ENCODE results near the gene PPP2R3A. TPM values are rescaled to one million over a fixed set of nuclear protein-coding genes. Genes with fewer than 3 reads are reported as not detected.
"Not testable (repeated sequence)": the region's sequence is repeated elsewhere in the genome, so short reads cannot be mapped to it uniquely, and the experiment has no call there.

Gene PPP2R3A
- total RNA-seq, 6 experiments from 2014 or later, result 1.0 to 3.2 (median 1.7) TPM

DNA sequence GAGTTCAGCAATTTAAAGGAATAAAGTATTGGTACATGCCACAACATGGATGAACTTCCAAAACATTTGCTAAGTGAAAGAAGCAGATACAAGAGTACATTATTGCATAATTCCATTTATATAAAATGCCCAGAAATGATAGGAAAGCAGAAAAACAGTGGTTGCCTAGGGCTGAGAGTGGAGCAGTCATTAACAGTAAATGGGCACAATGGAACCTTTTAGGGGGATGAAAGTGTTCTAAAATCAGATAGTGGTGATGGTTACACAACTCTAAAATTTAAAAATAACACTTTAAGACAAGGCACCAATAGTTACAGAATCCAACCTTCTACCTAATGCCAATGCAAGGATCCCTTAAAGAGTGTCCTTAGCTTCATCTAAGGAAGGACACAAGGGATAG is 196.0 kb downstream of the PPP2R3A start:
- TF ChIP-seq POLR2A (IDR thresholded peaks at IDR 0.05), result no peak
- no peak for TF ChIP-seq CTCF (IDR thresholded peaks at IDR 0.05)
- H3K4me1 ChIP-seq, result peaks cover 0 to 30% (median 0%) of the 10 kb centered on the region in 4 donors
- H3K4me3 ChIP-seq, result no peak overlapping the region
- ATAC-seq, result no peak
- H3K27ac ChIP-seq, result no peak overlapping the region
- intact Hi-C loops (cut with DNase I), result no loop called here
- DNase-seq, result no peak
- no peaks in the 10 kb centered on the region for H3K36me3 ChIP-seq
- H3K27me3 ChIP-seq, result no peaks in the 10 kb centered on the region
- no peaks in the 10 kb centered on the region for H3K9me3 ChIP-seq

- Histone ChIP-seq H3K9me3 (no peaks in the 10 kb centered on the region), H3K4me3 (no peak overlapping the region), H3K36me3 (no peaks in the 10 kb centered on the region), H3K27me3 (no peaks in the 10 kb centered on the region), H3K27ac (no peak overlapping the region), H3K4me1 (peaks cover 0 to 32% (median 0%) of the 10 kb centered on the region in 4 donors)
- ATAC-seq (peak; percentile 71 to 84 (median 74)), DNase-seq (peak in 2 of 3 donors; percentile 33 to 57)
- WGBS (ENCODE audit: insufficient coverage, low coverage, low lambda C conversion rate, missing lambda C conversion rate), result 63% methylated on average over 7 of the region's 7 CpGs
- intact Hi-C loops (cut with DNase I), result no loop called here
- TF ChIP-seq POLR2A (IDR thresholded peaks at IDR 0.05) (no peak), CTCF (IDR thresholded peaks at IDR 0.05) (no peak)
Observed at GRCh38 chr3:136162322-136162721, 196.8 kb downstream of the PPP2R3A start.

- H3K9me3 ChIP-seq; intact Hi-C loops (cut with DNase I); H3K4me3 ChIP-seq; H3K36me3 ChIP-seq; H3K27me3 ChIP-seq; H3K27ac ChIP-seq; DNase-seq: not testable (repeated sequence)
- peak in 1 of 4 donors; percentile 13 for ATAC-seq
- H3K4me1 ChIP-seq, result peaks cover 0 to 32% (median 0%) of the 10 kb centered on the region in 4 donors
Observed at GRCh38 chr3:136163607-136164006, 198.1 kb downstream of the PPP2R3A start.

DNA sequence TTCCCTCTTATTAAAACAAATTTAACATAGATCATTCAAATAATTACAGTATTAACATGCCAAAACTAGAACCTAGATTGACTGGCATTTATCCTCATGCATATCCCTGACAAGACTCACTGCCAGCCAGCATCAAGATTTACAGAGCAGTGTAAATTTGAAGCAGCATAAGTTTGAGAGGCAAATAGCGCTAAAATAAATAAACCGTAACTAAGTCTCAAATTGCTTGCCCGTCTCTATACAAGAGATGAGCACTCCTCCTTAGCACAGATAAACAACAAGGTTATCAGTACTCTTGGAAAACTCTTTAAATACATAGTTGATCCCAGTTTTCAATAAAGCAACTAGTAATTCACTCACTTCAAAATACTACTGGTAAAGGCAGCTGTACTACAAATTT is 201.0 kb downstream of the PPP2R3A start:
- peaks cover 0 to 27% (median 0%) of the 10 kb centered on the region in 4 donors for H3K4me1 ChIP-seq
- peak in 2 of 4 donors; percentile 30 for ATAC-seq
- TF ChIP-seq CTCF (IDR thresholded peaks at IDR 0.05) (no peak), POLR2A (IDR thresholded peaks at IDR 0.05) (no peak)
- H3K36me3 ChIP-seq, result no peaks in the 10 kb centered on the region
- no peaks in the 10 kb centered on the region for H3K9me3 ChIP-seq
- WGBS (ENCODE audit: insufficient coverage, low coverage, low lambda C conversion rate, missing lambda C conversion rate), result 26% methylated on average over 3 of the region's 3 CpGs
- intact Hi-C loops (cut with DNase I), result no loop called here
- H3K4me3 ChIP-seq, result no peak overlapping the region
- H3K27ac ChIP-seq, result no peak overlapping the region
- DNase-seq, result no peak
- H3K27me3 ChIP-seq, result no peaks in the 10 kb centered on the region

DNA sequence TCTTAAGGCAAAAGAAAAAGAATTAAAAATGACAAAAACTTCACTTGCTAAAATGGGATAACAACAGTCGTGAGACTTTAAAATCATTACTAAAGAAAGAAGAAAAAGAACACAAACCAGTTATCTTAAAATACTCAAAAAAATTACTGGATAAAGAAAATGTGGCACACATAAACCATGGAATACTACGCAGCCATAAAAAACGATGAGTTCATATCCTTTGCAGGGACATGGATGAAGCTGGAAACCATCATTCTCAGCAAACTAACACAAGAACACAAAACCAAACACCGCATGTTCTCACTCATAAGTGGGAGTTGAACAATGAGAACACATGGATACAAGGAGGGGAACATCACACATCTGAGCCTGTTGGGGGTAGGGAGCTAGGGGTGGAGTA is 202.7 kb downstream of the PPP2R3A start:
- H3K9me3 ChIP-seq; H3K36me3 ChIP-seq; ATAC-seq; H3K27me3 ChIP-seq; H3K27ac ChIP-seq; DNase-seq; intact Hi-C loops (cut with DNase I); H3K4me3 ChIP-seq: not testable (repeated sequence)
- H3K4me1 ChIP-seq, result peaks cover 0 to 29% (median under 1%) of the 10 kb centered on the region in 4 donors
- WGBS (ENCODE audit: insufficient coverage, low coverage, low lambda C conversion rate, missing lambda C conversion rate), result 93% methylated on average over 3 of the region's 4 CpGs

DNA sequence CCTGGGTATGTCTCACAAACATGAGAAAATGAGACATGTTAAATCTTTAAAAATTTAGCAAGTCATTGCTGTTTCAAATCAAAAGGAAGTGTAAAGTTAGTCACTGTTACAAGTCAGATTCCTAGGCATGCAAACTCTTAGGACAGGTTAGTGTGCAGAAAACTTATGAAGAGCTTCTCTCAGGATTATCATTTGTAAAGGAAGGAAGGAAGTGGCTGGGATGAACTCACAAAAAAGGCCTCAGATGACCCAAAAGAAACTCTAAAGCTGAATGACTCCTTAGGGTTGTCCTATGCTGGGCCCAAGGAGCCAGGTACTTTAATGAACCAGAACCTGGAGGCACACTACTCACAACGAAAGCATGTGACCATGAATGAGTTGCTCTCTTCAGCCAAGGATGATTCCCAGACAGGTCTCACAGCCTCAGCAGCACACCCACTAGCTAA is 205.6 kb downstream of the PPP2R3A start:
- H3K9me3 ChIP-seq, result no peaks in the 10 kb centered on the region
- H3K4me1 ChIP-seq, result peaks cover 0 to 24% (median 2%) of the 10 kb centered on the region in 4 donors
- H3K27me3 ChIP-seq, result no peaks in the 10 kb centered on the region
- no peak overlapping the region for H3K4me3 ChIP-seq
- WGBS (ENCODE audit: insufficient coverage, low coverage, low lambda C conversion rate, missing lambda C conversion rate), result 67% methylated on average over 1 of the region's 1 CpG
- H3K27ac ChIP-seq, result no peak overlapping the region
- no peaks in the 10 kb centered on the region for H3K36me3 ChIP-seq
- DNase-seq (no peak), ATAC-seq (peak in 3 of 4 donors; percentile 14 to 23 (median 18))
- intact Hi-C loops (cut with DNase I), result no loop called here
- TF ChIP-seq CTCF (IDR thresholded peaks at IDR 0.05), result no peak

All from right lobe of liver (tissue), 6 donors.